Psoas muscle (tissue), 8 donors: Measurements from ENCODE around the gene MTCL1. TPM values are rescaled to one million over a fixed set of nuclear protein-coding genes. Genes with fewer than 3 reads are reported as not detected.
A peak's percentile ranks its signal among the peaks of the same experiment; 100 is the strongest.

Experiments
- ATAC-seq, 4 donors: fragments of 200-7000 bp; cut with Tn5 transposase; one replicate each; pipeline ENCODE4 v1.9.1; 2020; ENCODE audit warnings: moderate library complexity in 3 of 4, mild to moderate bottlenecking in 2 of 4
- DNase-seq, 2 donors: peaks; one replicate each; pipeline ENCODE4 v3.0.0-alpha.2; 2020
- H3K27ac ChIP-seq: fragments of 200-600 bp; one replicate; pipeline ENCODE4 v1.8.0; 2022
- H3K27me3 ChIP-seq, 3 donors: fragments of 200-600 bp in 1 of 3; one replicate each; pipeline versions ENCODE4 v1.6.1 to v1.8.0; 2013 to 2022; ENCODE audit warnings: low read length in 2 of 3, mild to moderate bottlenecking in 2 of 3, moderate library complexity in 1 of 3; ENCODE audit not compliant: insufficient read depth in 3 of 3
- H3K36me3 ChIP-seq, 2 donors: fragments of 200-600 bp in 1 of 2; one replicate each; pipeline versions ENCODE4 v1.6.1 to v1.8.0; 2013 to 2022; ENCODE audit warnings: low read depth in 1 of 2, mild to moderate bottlenecking in 1 of 2, moderate library complexity in 1 of 2; ENCODE audit not compliant: insufficient read depth in 1 of 2
- H3K4me1 ChIP-seq: fragments of 200-600 bp; one replicate; pipeline ENCODE4 v1.8.0; 2022
- H3K4me3 ChIP-seq: fragments of 200-600 bp; one replicate; pipeline ENCODE4 v1.8.0; 2022; ENCODE audit warnings: mild to moderate bottlenecking
- H3K9me3 ChIP-seq: fragments of 200-600 bp; one replicate; pipeline ENCODE4 v1.8.0; 2022
- CTCF ChIP-seq: fragments of 200-600 bp; IDR thresholded peaks from one replicate; pipeline ENCODE4 v1.8.0; 2022; ENCODE audit warnings: antibody characterized with exemption
- WGBS, 3 donors: extraction: QIAGEN DNeasy Blood & Tissue Kit; methylation state at CpG; one replicate each; pipeline versions ENCODE4 v1.1.6 to v1.1.7; 2013; 5-methylcytosine and 5-hydroxymethylcytosine counted together
- intact Hi-C, 2 donors: fragments of 100-400 bp; cut with DNase I; formaldehyde crosslinking; loops; one replicate each; pipeline versions ENCODE4 v1.11.0 to v1.14.2; 2022
- polyA plus RNA-seq, 3 donors: library from polyadenylated mRNA; stranded (reverse); fragments of 200-250 nt; gene quantifications; one replicate each; pipeline ENCODE4 v1.2.3, GENCODE V29; 2013
- total RNA-seq, 4 donors: library from RNA; stranded (reverse); fragmentation: NEBNext Ultra II Directional in 2 of 4; extraction: Animal tissue kit (Norgen Biotek cat#: 25700) in 2 of 4; gene quantifications; one replicate each; pipeline versions ENCODE4 v1.2.1 to v1.2.4, GENCODE V29; 2021 to 2023
- donor health status: healthy with polysubstance abuse.
- donor health status: DM: no; HTN: no; CAD: no; lungs with moderate emphysema.
- donor health status: Bipolar disorder and iron deficiency.
- donor health status: healthy.
- donor health status: DM: yes; HTN: yes; CAD: no.
- donor health status: DM: no; HTN: no; CAD: no.
- donor health status: DM: no; HTN: no; CAD: no.
- donor health status: DM: yes; HTN: yes; CAD: no.

Gene MTCL1
- total and polyA plus RNA-seq, 7 donors: 1.3 to 5.3 (median 3.0) TPM

GRCh38 chr18:8845506-8845905 lies 140.2 kb downstream of the MTCL1 start:
- no peaks in the 10 kb centered on the region for H3K27me3 ChIP-seq
- no peak for ATAC-seq

GRCh38 chr18:8847066-8847755 lies 141.9 kb downstream of the MTCL1 start:
- peaks cover 8% of the 10 kb centered on the region for H3K9me3 ChIP-seq
- no peaks in the 10 kb centered on the region for H3K36me3 ChIP-seq
- ATAC-seq (peak in 1 of 4 donors; percentile 16), DNase-seq (no peak)
- H3K27ac ChIP-seq: no peak overlapping the region
- no peak for TF ChIP-seq CTCF
- 76 to 81% (median 76%) methylated on average over 6 of the region's 6 CpGs for WGBS, 3 donors
- peaks cover 7% of the 10 kb centered on the region for H3K4me1 ChIP-seq
- no peak overlapping the region for H3K4me3 ChIP-seq
- intact Hi-C loops: no loop called here
- H3K27me3 ChIP-seq: no peaks in the 10 kb centered on the region

More at GRCh38 chr18:8845506-8845905, 140.2 kb downstream of the MTCL1 start:
- Histone ChIP-seq H3K9me3 (peaks cover 6% of the 10 kb centered on the region), H3K4me3 (no peak overlapping the region), H3K4me1 (peaks cover 7% of the 10 kb centered on the region), H3K27ac (no peak overlapping the region), H3K36me3 (no peaks in the 10 kb centered on the region)
- TF ChIP-seq CTCF: no peak
- DNase-seq: no peak
- WGBS, 3 donors: 94 to 98% (median 96%) methylated on average over 7 of the region's 7 CpGs
- intact Hi-C loops: no loop called here

- DNase-seq (no peak), ATAC-seq (peak in 2 of 4 donors; percentile 48 to 57)
- TF ChIP-seq CTCF: no peak
- Histone ChIP-seq H3K4me1 (peaks cover 7% of the 10 kb centered on the region), H3K27ac (no peak overlapping the region), H3K36me3 (no peaks in the 10 kb centered on the region), H3K4me3 (no peak overlapping the region), H3K27me3 (no peaks in the 10 kb centered on the region), H3K9me3 (peaks cover 8% of the 10 kb centered on the region)
- 22 to 43% (median 30%) methylated on average over 5 of the region's 5 CpGs for WGBS, 3 donors
- intact Hi-C loops: no loop called here
Measured at GRCh38 chr18:8847900-8848299, 142.5 kb downstream of the MTCL1 start.

GRCh38 chr18:8848541-8848940 lies 143.2 kb downstream of the MTCL1 start:
- intact Hi-C loops: no loop called here
- Histone ChIP-seq H3K36me3 (no peaks in the 10 kb centered on the region), H3K9me3 (peaks cover 8% of the 10 kb centered on the region), H3K27ac (no peak overlapping the region), H3K4me3 (no peak overlapping the region), H3K27me3 (no peaks in the 10 kb centered on the region), H3K4me1 (peaks cover 7% of the 10 kb centered on the region)
- WGBS, 3 donors: 60 to 75% (median 74%) methylated on average over 3 of the region's 3 CpGs
- no peak for TF ChIP-seq CTCF
- ATAC-seq (no peak), DNase-seq (no peak)

GRCh38 chr18:8849696-8850095 lies 144.3 kb downstream of the MTCL1 start:
- no peak for DNase-seq
- Histone ChIP-seq H3K36me3 (no peaks in the 10 kb centered on the region), H3K9me3 (peaks cover 8% of the 10 kb centered on the region), H3K27me3 (no peaks in the 10 kb centered on the region), H3K4me1 (peaks cover 7% of the 10 kb centered on the region), H3K4me3 (no peak overlapping the region), H3K27ac (no peak overlapping the region)
- no peak for ATAC-seq
- WGBS, 3 donors: 86 to 92% (median 90%) methylated on average over 2 of the region's 2 CpGs
- TF ChIP-seq CTCF: no peak
- intact Hi-C loops: no loop called here
